HK-2 (cell line): ENCODE measurements around the gene C18orf63.
"Not testable (repeated sequence)": the region's sequence is repeated elsewhere in the genome, so short reads cannot be mapped to it uniquely, and the experiment has no call there.

ENCODE experiments used
- DNase-seq: peaks from one replicate; pipeline ENCODE4 v3.0.0-alpha.2; 2018; ENCODE audit not compliant: unreplicated experiment

The C18orf63 gene

GRCh38 chr18:74315464-74316256, at the start of gene C18orf63:
C18orf63 (plus strand) TSS chr18:74315839; CDS start chr18:74317866, 2,027 bp downstream.
- DNase-seq, result no peak

GRCh38 chr18:74266161-74266560, 49.5 kb upstream of the C18orf63 start:
- DNase-seq, result peak; percentile 29

GRCh38 chr18:74268175-74268574, 47.5 kb upstream of the C18orf63 start:
- no peak for DNase-seq

GRCh38 chr18:74268933-74269620, 46.6 kb upstream of the C18orf63 start:
- DNase-seq, result no peak

- DNase-seq, result no peak
These were observed 44.0 kb upstream of the C18orf63 start for GRCh38 chr18:74271635-74272034.

- DNase-seq, result no peak
These were observed 42.2 kb upstream of the C18orf63 start for GRCh38 chr18:74273394-74273793.

- DNase-seq, result no peak
These were observed 40.9 kb upstream of the C18orf63 start for GRCh38 chr18:74274700-74275099.

GRCh38 chr18:74275736-74276135, 39.9 kb upstream of the C18orf63 start:
- no peak for DNase-seq

- DNase-seq, result no peak
These were observed 39.0 kb upstream of the C18orf63 start for GRCh38 chr18:74276609-74277008.

- no peak for DNase-seq
These were observed 38.3 kb upstream of the C18orf63 start for GRCh38 chr18:74277296-74277695.

- DNase-seq, result no peak
These were observed 37.6 kb upstream of the C18orf63 start for GRCh38 chr18:74278058-74278457.

- DNase-seq, result no peak
These were observed 36.7 kb upstream of the C18orf63 start for GRCh38 chr18:74278983-74279382.

GRCh38 chr18:74281011-74281979, 34.3 kb upstream of the C18orf63 start:
- DNase-seq, result no peak

GRCh38 chr18:74281980-74282754, 33.5 kb upstream of the C18orf63 start:
- DNase-seq, result no peak

- no peak for DNase-seq
These were observed 32.7 kb upstream of the C18orf63 start for GRCh38 chr18:74282755-74283554.

GRCh38 chr18:74283646-74284045, 32.0 kb upstream of the C18orf63 start:
- DNase-seq, result no peak

GRCh38 chr18:74284191-74284979, 31.3 kb upstream of the C18orf63 start:
- no peak for DNase-seq

- no peak for DNase-seq
These were observed 30.7 kb upstream of the C18orf63 start for GRCh38 chr18:74284980-74285355.

- not testable (repeated sequence) for DNase-seq
These were observed 30.1 kb upstream of the C18orf63 start for GRCh38 chr18:74285583-74285982.
